IMR-90 (cell line): ENCODE measurements around the gene NUDT3. TPM values are rescaled to one million over a fixed set of nuclear protein-coding genes. Genes with fewer than 3 reads are reported as not detected.

Experiments
- ATAC-seq: fragments of 200-7000 bp; cut with Tn5 transposase; 2 replicates; pipeline ENCODE4 v1.9.1; 2020; ENCODE audit warnings: low read depth, mild to moderate bottlenecking, moderate library complexity
- BruUV-seq: library from RNA; stranded (reverse); fragments of 400-500 nt; replicated peaks from 2 replicates; lab custom pipeline; 2021; lab: Mats Ljungman, UMichigan
- CTCF ChIA-PET: fragments of 300-600 bp; formaldehyde crosslinking; extraction: SDS; loops from one replicate; lab custom pipeline; 2021; ENCODE audit warnings: antibody characterized with exemption; lab: Yijun Ruan, JAX
- POLR2A ChIA-PET: fragments of 300-600 bp; sonication (Branson Sonifier 250); formaldehyde crosslinking; loops from one replicate; lab custom pipeline; 2022; ENCODE audit warnings: antibody characterized with exemption; ENCODE audit not compliant: unreplicated experiment; lab: Charles Lee
- DNase-seq: peaks from one replicate; pipeline ENCODE4 v3.0.0; 2013
- H2AFZ ChIP-seq: replicated peaks from 2 replicates; pipeline ENCODE3; 2013; ENCODE audit warnings: low read length, mild to moderate bottlenecking; ENCODE audit not compliant: poor library complexity
- H2AK5ac ChIP-seq: 2 replicates; pipeline ENCODE4 v1.6.1; 2013; ENCODE audit warnings: low read depth, low read length, inconsistent platforms
- H2AK9ac ChIP-seq: replicated peaks from 2 replicates; pipeline ENCODE3; 2013; ENCODE audit warnings: mild to moderate bottlenecking, low read depth, low read length, moderate library complexity; ENCODE audit not compliant: poor library complexity
- H2BK120ac ChIP-seq: 2 replicates; pipeline ENCODE4 v1.6.1; 2013; ENCODE audit warnings: low read depth, low read length, inconsistent platforms
- H2BK15ac ChIP-seq: 3 replicates; pipeline ENCODE4 v1.6.1; 2013; ENCODE audit warnings: low read depth, low read length, inconsistent platforms
- H2BK20ac ChIP-seq: 2 replicates; pipeline ENCODE4 v1.6.1; 2013; ENCODE audit warnings: low read depth, mild to moderate bottlenecking, inconsistent platforms, low read length, moderate library complexity
- H2BK5ac ChIP-seq: 2 replicates; pipeline ENCODE4 v1.6.1; 2013; ENCODE audit warnings: mild to moderate bottlenecking, low read depth, low read length, inconsistent platforms; ENCODE audit not compliant: poor library complexity, severe bottlenecking
- H3K14ac ChIP-seq: replicated peaks from 2 replicates; pipeline ENCODE4 v1.6.1; 2013; ENCODE audit warnings: low read depth, low read length, inconsistent platforms
- H3K18ac ChIP-seq: 2 replicates; pipeline ENCODE4 v1.6.1; 2013; ENCODE audit warnings: low read depth, low read length, control low read depth
- H3K23ac ChIP-seq: 2 replicates; pipeline ENCODE4 v1.6.1; 2013; ENCODE audit warnings: low read depth, low read length, inconsistent platforms
- H3K27ac ChIP-seq: 2 replicates; pipeline ENCODE4 v1.5.1; 2013; ENCODE audit warnings: mild to moderate bottlenecking, control low read depth, low read length; ENCODE audit not compliant: insufficient read depth
- H3K27me3 ChIP-seq: 2 replicates; pipeline ENCODE4 v1.6.1; 2013; ENCODE audit warnings: low read length; ENCODE audit not compliant: control insufficient read depth, insufficient read depth
- H3K36me3 ChIP-seq: 2 replicates; pipeline ENCODE4 v1.6.1; 2013; ENCODE audit warnings: low read length, mixed read lengths; ENCODE audit not compliant: control insufficient read depth, insufficient read depth
- H3K4ac ChIP-seq: 2 replicates; pipeline ENCODE4 v1.6.1; 2013; ENCODE audit warnings: low read depth, low read length, inconsistent platforms
- H3K4me1 ChIP-seq: 2 replicates; pipeline ENCODE4 v1.6.1; 2013; ENCODE audit warnings: low read length, mixed read lengths; ENCODE audit not compliant: control insufficient read depth, insufficient read depth
- H3K4me2 ChIP-seq: 2 replicates; pipeline ENCODE4 v1.6.1; 2013; ENCODE audit warnings: low read depth, mild to moderate bottlenecking, control low read depth, low read length, moderate library complexity
- H3K4me3 ChIP-seq: 2 replicates; pipeline ENCODE4 v1.5.1; 2013; ENCODE audit warnings: low read depth, mild to moderate bottlenecking, control low read depth, low read length, moderate library complexity; ENCODE audit not compliant: insufficient read depth
- H3K56ac ChIP-seq: 2 replicates; pipeline ENCODE4 v1.6.1; 2013; ENCODE audit warnings: low read length, inconsistent platforms; ENCODE audit not compliant: insufficient read depth; ENCODE audit errors: extremely low read depth
- H3K79me1 ChIP-seq, 2 experiments: 2 replicates each; pipeline ENCODE4 v1.6.1; 2013; ENCODE audit warnings: low read length in 2 of 2, inconsistent platforms in 1 of 2, low read depth in 1 of 2
- H3K9ac ChIP-seq: 2 replicates; pipeline ENCODE4 v1.6.1; 2013; ENCODE audit warnings: low read depth, low read length, control low read depth
- H3K9me1 ChIP-seq: 2 replicates; pipeline ENCODE4 v1.6.1; 2013; ENCODE audit warnings: low read length, inconsistent platforms; ENCODE audit not compliant: insufficient read depth
- H3K9me3 ChIP-seq: 2 replicates; pipeline ENCODE4 v1.6.1; 2013; ENCODE audit warnings: low read length; ENCODE audit not compliant: control insufficient read depth, insufficient read depth
- H4K20me1 ChIP-seq: 2 replicates; pipeline ENCODE4 v1.6.1; 2013; ENCODE audit warnings: low read length, inconsistent platforms; ENCODE audit not compliant: insufficient read depth
- H4K5ac ChIP-seq: 2 replicates; pipeline ENCODE4 v1.6.1; 2013; ENCODE audit warnings: mild to moderate bottlenecking, low read depth, low read length, control low read depth
- H4K8ac ChIP-seq, 2 experiments: 2 replicates each; pipeline ENCODE4 v1.6.1; 2013; ENCODE audit warnings: low read depth in 2 of 2, low read length in 2 of 2, control low read depth in 1 of 2, inconsistent platforms in 1 of 2
- H4K91ac ChIP-seq: 2 replicates; pipeline ENCODE4 v1.6.1; 2013; ENCODE audit warnings: low read depth, low read length, inconsistent platforms; ENCODE audit not compliant: insufficient read depth
- MAZ ChIP-seq: IDR thresholded peaks from 2 replicates; pipeline ENCODE4 v1.6.1; 2012; ENCODE audit warnings: low read depth, mild to moderate bottlenecking, low read length, improper control_type of control experiment, moderate library complexity, borderline replicate concordance
- WGBS, 2 experiments: methylation state at CpG; one replicate each; pipeline versions ENCODE4 v1.1.5 to v1.1.7; 2013; ENCODE audit warnings: missing lambda C conversion rate in 2 of 2; ENCODE audit not compliant: insufficient read length in 1 of 2; ENCODE audit errors: extremely low coverage in 2 of 2; 5-methylcytosine and 5-hydroxymethylcytosine counted together
- dilution Hi-C: fragments of 300-500 bp; cut with HindIII; formaldehyde crosslinking; loops from one replicate; pipeline ENCODE4 v1.14.3; 2018; ENCODE audit warnings: low sequenced_read_pairs; ENCODE audit not compliant: unreplicated experiment
- in situ Hi-C: fragments of 300-500 bp; cut with MboI; formaldehyde crosslinking; loops from 3 replicates; pipeline ENCODE4 v1.14.3; 2019; ENCODE audit warnings: low sequenced_read_pairs, inconsistent platforms, mixed read lengths
- intact Hi-C: fragments of 100-400 bp; cut with micrococcal nuclease; formaldehyde crosslinking; loops from 2 replicates; pipeline ENCODE4 v1.10.0; 2022
- polyA plus RNA-seq, 3 experiments: library from polyadenylated mRNA; depleted of rRNA; stranded (reverse); fragments of >200 nt; gene quantifications; 2 replicates each; pipeline ENCODE4 v1.2.3, GENCODE V29; 2012; ENCODE audit warnings: low replicate concordance in 1 of 3
- total RNA-seq: library from RNA; depleted of rRNA; stranded (reverse); fragments of >200 nt; gene quantifications from 2 replicates; pipeline ENCODE4 v1.2.3, GENCODE V29; 2012

Gene NUDT3
- total and polyA plus RNA-seq, 2 of the 4 experiments (the other 2 are of a cell fraction) = 10.1 to 17.2 TPM

DNA sequence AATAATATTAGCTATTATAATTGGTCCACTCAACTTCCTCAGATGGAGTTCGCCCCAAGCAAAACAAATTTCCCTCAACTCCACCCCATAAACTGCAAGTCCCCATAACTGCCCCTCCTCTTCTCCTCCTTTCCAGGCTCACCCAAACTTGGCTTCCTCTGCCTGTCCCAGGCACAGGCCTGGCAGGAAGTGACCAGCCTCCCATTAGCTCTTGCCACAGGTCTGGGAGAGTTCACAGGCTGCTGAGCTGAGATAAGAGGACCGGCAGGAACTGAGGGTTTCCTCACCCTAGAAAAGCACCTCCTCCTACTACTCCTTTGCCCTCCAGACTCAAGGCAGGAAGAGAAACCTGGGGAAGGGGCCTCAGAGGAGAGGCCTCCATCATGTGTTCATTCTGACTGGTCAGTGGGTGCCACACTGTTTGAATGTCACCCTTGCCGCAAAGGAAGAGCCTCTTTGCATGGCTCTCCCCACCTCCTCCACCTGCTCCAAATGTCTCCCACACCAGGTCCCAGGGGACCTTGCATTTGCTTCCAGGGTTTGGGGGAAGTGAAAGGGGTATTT, 119.1 kb downstream of the NUDT3 start:
- no peaks in the 10 kb centered on the region for H3K27me3 ChIP-seq
- intact Hi-C loops (no loop called here), in situ Hi-C loops (no loop called here), dilution Hi-C loops (no loop called here)
- H3K18ac ChIP-seq = no peak overlapping the region
- peak; percentile 26 for DNase-seq
- H4K5ac ChIP-seq = no peak overlapping the region
- H3K4me2 ChIP-seq = no peak overlapping the region
- H3K9me1 ChIP-seq = peaks cover 11% of the 10 kb centered on the region; the same call in 1 of the 2 replicates
- no peak overlapping the region for H2AFZ ChIP-seq
- BruUV-seq = no TSS peak
- H4K8ac ChIP-seq = no peak overlapping the region
- H3K4me1 ChIP-seq = 0 out of 2 replicates have a peak, but pooled peaks cover 2% of the 10 kb centered on the region
- no peak overlapping the region for H3K9ac ChIP-seq
- H2AK5ac ChIP-seq = no peak overlapping the region
- no peak overlapping the region for H2BK120ac ChIP-seq
- no peak overlapping the region for H3K23ac ChIP-seq
- H3K79me1 ChIP-seq = no peaks in the 10 kb centered on the region
- ATAC-seq = no peak; the same call in 1 of the 2 replicates
- 0 out of 2 replicates have a peak, but pooled peaks cover 1% of the 10 kb centered on the region for H3K36me3 ChIP-seq
- no CpG with 5 or more reads among the region's 3 CpGs for WGBS, 2 experiments
- H4K91ac ChIP-seq = no peak overlapping the region
- no peak overlapping the region for H2BK20ac ChIP-seq
- no peak overlapping the region for H3K14ac ChIP-seq
- no peaks in the 10 kb centered on the region for H3K9me3 ChIP-seq
- no peak overlapping the region for H3K56ac ChIP-seq
- H2BK15ac ChIP-seq = no peak overlapping the region
- H3K4ac ChIP-seq = no peak overlapping the region
- CTCF ChIA-PET = interaction anchor here (0.5 kb wide), 1 partner anchor 122 kb away, joined by 3 read pairs; no protein-coding TSS in a partner anchor
- H2BK5ac ChIP-seq = no peak overlapping the region
- H3K27ac ChIP-seq = no peak overlapping the region
- H2AK9ac ChIP-seq = no peak overlapping the region
- no peaks in the 10 kb centered on the region; the same call in 1 of the 2 replicates for H4K20me1 ChIP-seq
- no peak for TF ChIP-seq MAZ
- POLR2A ChIA-PET = no interaction called here
- H3K4me3 ChIP-seq = no peak overlapping the region
